HepG2 (cell line): ENCODE measurements around the gene LYRM4. TPM values are rescaled to one million over a fixed set of nuclear protein-coding genes. Genes with fewer than 3 reads are reported as not detected.

Experiments
- CREM ChIP-seq, 2 experiments: sonication (generic) in 1 of 2; formaldehyde crosslinking in 1 of 2; IDR thresholded peaks; 2 replicates each; pipeline versions ENCODE4 v1.4.0 to v1.6.1; 2016 to 2020; ENCODE audit warnings: antibody characterized with exemption in 1 of 2, mild to moderate bottlenecking in 1 of 2, missing genetic modification reagents in 1 of 2
- FLYWCH1 ChIP-seq: sonication (generic); formaldehyde crosslinking; IDR thresholded peaks from 2 replicates; pipeline ENCODE4 v1.8.1; 2023; ENCODE audit warnings: mild to moderate bottlenecking, missing genetic modification reagents
- IKZF4 ChIP-seq: sonication (generic); formaldehyde crosslinking; IDR thresholded peaks from 2 replicates; pipeline ENCODE4 v1.5.1; 2020; ENCODE audit warnings: borderline replicate concordance, mild to moderate bottlenecking, low read depth, missing genetic modification reagents; ENCODE audit errors: not compliant biosample characterization
- MED1 ChIP-seq: sonication (generic); formaldehyde crosslinking; IDR thresholded peaks from 2 replicates; pipeline ENCODE4 v1.4.0; 2020; ENCODE audit warnings: missing genetic modification reagents
- MXD3 ChIP-seq: IDR thresholded peaks from 2 replicates; pipeline ENCODE4 v1.6.1; 2016; ENCODE audit warnings: mild to moderate bottlenecking, missing biosample characterization, missing genetic modification reagents
- MYC ChIP-seq: sonication (generic); formaldehyde crosslinking; IDR thresholded peaks from 2 replicates; pipeline ENCODE4 v1.9.0; 2021; ENCODE audit warnings: missing genetic modification reagents, borderline replicate concordance
- MYNN ChIP-seq: sonication (generic); formaldehyde crosslinking; IDR thresholded peaks from 2 replicates; pipeline ENCODE4 v1.4.0; 2020; ENCODE audit warnings: mild to moderate bottlenecking, low read depth, missing genetic modification reagents
- PAWR ChIP-seq: sonication (generic); formaldehyde crosslinking; IDR thresholded peaks from 2 replicates; pipeline ENCODE4 v1.4.0; 2020; ENCODE audit warnings: missing genetic modification reagents, mild to moderate bottlenecking, borderline replicate concordance
- PHF21A ChIP-seq: sonication (generic); formaldehyde crosslinking; IDR thresholded peaks from 2 replicates; pipeline ENCODE4 v1.5.0; 2020; ENCODE audit warnings: mild to moderate bottlenecking, missing genetic modification reagents
- PRDM15 ChIP-seq: sonication (generic); formaldehyde crosslinking; IDR thresholded peaks from 2 replicates; pipeline ENCODE4 v1.4.0; 2020; ENCODE audit warnings: missing genetic modification reagents
- SPEN ChIP-seq: sonication (generic); formaldehyde crosslinking; IDR thresholded peaks from 2 replicates; pipeline ENCODE4 v1.5.1; 2020; ENCODE audit warnings: low read depth, mild to moderate bottlenecking, missing genetic modification reagents
- THYN1 ChIP-seq: sonication (generic); formaldehyde crosslinking; IDR thresholded peaks from 2 replicates; pipeline ENCODE4 v1.8.1; 2023; ENCODE audit warnings: low read depth, mild to moderate bottlenecking, moderate library complexity, missing genetic modification reagents, borderline replicate concordance
- TSC22D2 ChIP-seq: sonication (generic); formaldehyde crosslinking; IDR thresholded peaks from 2 replicates; pipeline ENCODE4 v1.5.1; 2020; ENCODE audit warnings: missing genetic modification reagents, mild to moderate bottlenecking, borderline replicate concordance
- ZBTB7A ChIP-seq: sonication (generic); formaldehyde crosslinking; IDR thresholded peaks from 2 replicates; pipeline ENCODE4 v1.8.0; 2022; ENCODE audit warnings: mild to moderate bottlenecking, missing genetic modification reagents
- ZNF124 ChIP-seq: sonication (generic); formaldehyde crosslinking; IDR thresholded peaks from 2 replicates; pipeline ENCODE4 v1.4.0; 2020; ENCODE audit warnings: missing genetic modification reagents
- ZNF138 ChIP-seq: sonication (generic); formaldehyde crosslinking; IDR thresholded peaks from 2 replicates; pipeline ENCODE4 v1.5.0; 2020; ENCODE audit warnings: mild to moderate bottlenecking, low read depth, missing genetic modification reagents
- ZNF326 ChIP-seq: sonication (generic); formaldehyde crosslinking; IDR thresholded peaks from 2 replicates; pipeline ENCODE4 v1.4.0; 2020; ENCODE audit warnings: missing genetic modification reagents, borderline replicate concordance
- ZNF362 ChIP-seq: sonication (generic); formaldehyde crosslinking; IDR thresholded peaks from 2 replicates; pipeline ENCODE4 v1.4.0; 2020; ENCODE audit warnings: missing genetic modification reagents, mild to moderate bottlenecking, borderline replicate concordance
- ZNF383 ChIP-seq: sonication (generic); formaldehyde crosslinking; IDR thresholded peaks from 2 replicates; pipeline ENCODE4 v1.4.0; 2020; ENCODE audit warnings: missing genetic modification reagents, mild to moderate bottlenecking, borderline replicate concordance
- ZNF772 ChIP-seq: sonication (generic); formaldehyde crosslinking; IDR thresholded peaks from 2 replicates; pipeline ENCODE4 v1.5.0; 2020; ENCODE audit warnings: mild to moderate bottlenecking, missing genetic modification reagents
- ZNF839 ChIP-seq: sonication (generic); formaldehyde crosslinking; IDR thresholded peaks from 2 replicates; pipeline ENCODE4 v1.4.0; 2020; ENCODE audit warnings: missing genetic modification reagents, mild to moderate bottlenecking, borderline replicate concordance
- polyA plus RNA-seq, 8 experiments: library from polyadenylated mRNA; depleted of rRNA in 3 of 8; stranded (reverse) in 7 of 8; unstranded in 1 of 8; fragments of >200 nt; fragmentation: Illumina TruSeq in 4 of 8; extraction: Trizol in 4 of 8; gene quantifications; 2 replicates each; pipeline versions ENCODE4 v1.2.1 to v1.2.3, GENCODE V29; 2011 to 2016; ENCODE audit warnings: low read depth in 4 of 8, missing spikeins in 1 of 8, mixed read lengths in 1 of 8; ENCODE audit not compliant: insufficient read depth in 1 of 8
- total RNA-seq, 5 experiments: library from RNA; depleted of rRNA; stranded (reverse); fragments of >200 nt; fragmentation: Illumina TruSeq; extraction: Trizol; gene quantifications; 2 replicates each; pipeline ENCODE4 v1.2.3, GENCODE V29; 2016; ENCODE audit warnings: low read depth in 1 of 5

LYRM4 gene
- total and polyA plus RNA-seq, 2 of the 13 experiments (the other 11 are each of a cell fraction or from before 2014, with no cell fraction given): 64.6 to 67.5 TPM

DNA sequence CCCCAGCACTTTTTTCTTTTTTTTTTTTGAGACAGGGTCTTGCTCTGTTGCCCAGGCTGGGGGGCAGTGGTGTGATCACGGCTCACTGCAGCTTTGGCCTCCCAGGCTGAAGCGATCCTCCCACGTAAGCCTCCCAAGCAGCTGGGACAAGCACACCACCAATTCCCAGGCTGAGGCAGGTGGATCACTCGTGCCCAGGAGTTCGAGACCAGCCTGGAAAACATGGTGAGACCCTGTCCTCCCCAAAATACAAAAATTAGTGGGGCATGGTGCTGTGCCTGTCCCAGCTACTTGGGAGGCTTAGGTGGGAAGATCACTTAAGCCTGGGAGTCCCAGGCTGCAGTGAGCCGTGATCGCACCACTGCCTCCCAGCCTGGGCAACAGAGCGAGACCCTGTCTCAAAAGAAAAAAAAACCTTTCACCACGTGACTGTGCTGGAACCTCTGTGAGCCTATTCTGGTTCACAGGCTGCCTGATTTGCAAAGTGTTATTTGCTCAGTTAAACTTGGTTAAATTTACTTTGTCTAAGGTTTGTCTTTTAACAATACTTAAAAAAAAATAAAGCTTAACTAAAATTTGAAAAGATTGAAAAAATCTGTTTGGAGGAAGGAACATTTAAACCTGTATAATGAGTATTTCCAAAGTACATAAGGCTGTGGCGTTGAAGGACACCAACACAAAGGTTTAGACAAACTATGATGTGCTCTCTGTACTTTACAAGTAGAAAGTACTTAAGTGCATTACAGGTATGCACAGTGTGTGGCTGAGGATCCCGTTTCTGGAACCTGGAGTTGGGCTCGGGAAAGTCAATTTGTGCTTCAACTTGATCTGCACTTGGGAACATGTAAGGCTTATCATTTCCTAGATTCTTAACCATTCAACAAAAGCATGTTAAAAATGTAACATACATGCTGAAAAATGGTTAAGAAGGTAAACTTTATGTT is 120.7 kb downstream of the LYRM4 start (continued):
- TF ChIP-seq PRDM15 (CRISPR knock-in tag) (no peak), PHF21A (CRISPR knock-in tag) (no peak), CREM (IDR thresholded peaks at IDR 0.05) (no peak), CREM (CRISPR knock-in tag; IDR thresholded peaks at IDR 0.05) (no peak), ZNF138 (CRISPR knock-in tag) (no peak), PAWR (CRISPR knock-in tag) (no peak), ZNF124 (CRISPR knock-in tag) (no peak), THYN1 (CRISPR knock-in tag) (no peak), MXD3 (CRISPR knock-in tag) (no peak), MED1 (CRISPR knock-in tag) (0 out of 2 replicates have a peak, but pooled peaks have one; percentile 24), IKZF4 (CRISPR knock-in tag) (no peak), MYC (CRISPR knock-in tag) (peak; percentile 19; the same call in 1 of the 2 replicates), ZNF839 (no peak), ZNF326 (no peak), ZNF772 (no peak), FLYWCH1 (CRISPR knock-in tag) (no peak), TSC22D2 (CRISPR knock-in tag) (no peak), SPEN (CRISPR knock-in tag) (no peak), ZNF362 (CRISPR knock-in tag) (peak; percentile 88), ZBTB7A (CRISPR knock-in tag) (peak; percentile 74), ZNF383 (no peak), MYNN (CRISPR knock-in tag) (no peak)
